WERI-Rb-1 (cell line): Measurements from ENCODE around the gene DCDC2C.

ENCODE experiments used
- DNase-seq: peaks from one replicate; pipeline ENCODE4 v3.0.0-alpha.2; 2020
- H3K27ac ChIP-seq: fragments of 250-450 bp; sonication (Bioruptor Pico); 2 replicates; pipeline ENCODE4 v1.5.1; 2020; ENCODE audit warnings: mild to moderate bottlenecking, moderate library complexity
- H3K27me3 ChIP-seq: fragments of 250-450 bp; sonication (Bioruptor Pico); 2 replicates; pipeline ENCODE4 v1.5.1; 2021; ENCODE audit warnings: mild to moderate bottlenecking, low read depth, moderate library complexity; ENCODE audit not compliant: insufficient read depth, severe bottlenecking
- H3K36me3 ChIP-seq: fragments of 250-450 bp; sonication (Bioruptor Pico); 2 replicates; pipeline ENCODE4 v1.5.1; 2020; ENCODE audit warnings: mild to moderate bottlenecking, moderate library complexity
- H3K4me3 ChIP-seq: 2 replicates; pipeline ENCODE4 v1.5.1; 2011; ENCODE audit warnings: low read depth, mild to moderate bottlenecking, control low read depth, low read length
- H3K9me3 ChIP-seq: fragments of 250-450 bp; sonication (Bioruptor Pico); 2 replicates; pipeline ENCODE4 v1.5.1; 2021; ENCODE audit warnings: mild to moderate bottlenecking, moderate library complexity; ENCODE audit not compliant: severe bottlenecking
- TF ChIP-seq, protein P1 (sequence below): IDR thresholded peaks from 2 replicates; pipeline ENCODE4 v1.5.1; 2011; ENCODE audit warnings: low read depth, mild to moderate bottlenecking, control low read depth, inconsistent platforms, low read length

The DCDC2C gene

DNA sequence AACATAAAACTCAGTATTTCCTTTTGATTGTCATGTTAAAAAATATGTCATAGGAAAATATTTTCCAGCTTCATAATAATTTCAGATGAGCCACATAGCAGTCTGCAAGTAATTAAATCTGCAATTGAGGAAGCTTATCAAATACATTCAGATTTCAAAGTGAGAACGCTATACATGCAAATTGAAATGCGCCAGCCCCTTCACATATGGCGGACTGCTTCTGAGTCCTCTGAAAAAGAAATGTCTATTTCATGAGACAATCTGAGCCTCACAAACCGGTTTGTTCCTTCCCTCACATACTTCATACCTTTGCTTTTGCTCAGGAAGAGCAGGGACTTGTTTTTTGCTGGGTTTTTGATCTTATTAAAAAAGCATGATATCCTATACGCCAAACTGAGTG, 2.3 kb upstream of the DCDC2C start:
- no peak overlapping the region for H3K27ac ChIP-seq
- no peaks in the 10 kb centered on the region for H3K36me3 ChIP-seq
- TF ChIP-seq, protein P1, sequence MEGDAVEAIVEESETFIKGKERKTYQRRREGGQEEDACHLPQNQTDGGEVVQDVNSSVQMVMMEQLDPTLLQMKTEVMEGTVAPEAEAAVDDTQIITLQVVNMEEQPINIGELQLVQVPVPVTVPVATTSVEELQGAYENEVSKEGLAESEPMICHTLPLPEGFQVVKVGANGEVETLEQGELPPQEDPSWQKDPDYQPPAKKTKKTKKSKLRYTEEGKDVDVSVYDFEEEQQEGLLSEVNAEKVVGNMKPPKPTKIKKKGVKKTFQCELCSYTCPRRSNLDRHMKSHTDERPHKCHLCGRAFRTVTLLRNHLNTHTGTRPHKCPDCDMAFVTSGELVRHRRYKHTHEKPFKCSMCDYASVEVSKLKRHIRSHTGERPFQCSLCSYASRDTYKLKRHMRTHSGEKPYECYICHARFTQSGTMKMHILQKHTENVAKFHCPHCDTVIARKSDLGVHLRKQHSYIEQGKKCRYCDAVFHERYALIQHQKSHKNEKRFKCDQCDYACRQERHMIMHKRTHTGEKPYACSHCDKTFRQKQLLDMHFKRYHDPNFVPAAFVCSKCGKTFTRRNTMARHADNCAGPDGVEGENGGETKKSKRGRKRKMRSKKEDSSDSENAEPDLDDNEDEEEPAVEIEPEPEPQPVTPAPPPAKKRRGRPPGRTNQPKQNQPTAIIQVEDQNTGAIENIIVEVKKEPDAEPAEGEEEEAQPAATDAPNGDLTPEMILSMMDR = no peak
- H3K9me3 ChIP-seq = peaks cover 10% of the 10 kb centered on the region
- no peak for DNase-seq
- H3K4me3 ChIP-seq = no peak overlapping the region
- H3K27me3 ChIP-seq = no peaks in the 10 kb centered on the region

DNA sequence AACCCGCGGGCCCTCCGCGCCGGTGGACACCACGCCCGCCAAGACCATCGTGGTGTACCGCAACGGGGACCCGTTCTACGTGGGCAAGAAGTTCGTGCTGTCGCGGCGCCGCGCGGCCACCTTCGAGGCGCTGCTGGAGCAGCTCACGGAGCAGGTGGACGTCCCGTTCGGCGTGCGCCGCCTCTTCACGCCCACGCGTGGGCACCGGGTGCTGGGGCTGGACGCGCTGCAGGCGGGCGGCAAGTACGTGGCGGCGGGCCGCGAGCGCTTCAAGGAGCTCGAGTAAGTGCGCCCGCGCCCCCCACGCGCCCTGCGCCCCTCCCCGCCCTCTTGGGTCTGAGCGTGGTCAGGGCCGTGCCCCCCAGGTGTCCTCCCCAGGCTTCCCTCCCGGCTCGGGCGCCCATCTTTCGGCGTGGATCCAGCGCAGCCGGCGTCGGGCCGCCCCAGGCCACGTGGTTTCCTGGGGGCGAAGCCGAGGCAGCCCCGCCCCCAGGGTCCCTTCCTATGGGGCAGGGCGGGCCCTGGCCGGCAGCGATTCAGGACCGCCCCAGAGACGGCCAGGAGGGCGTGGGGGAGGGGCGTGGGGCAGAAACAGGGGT, 481 bp downstream of the DCDC2C start:
- no peaks in the 10 kb centered on the region for H3K27me3 ChIP-seq
- H3K36me3 ChIP-seq = no peaks in the 10 kb centered on the region
- no peak overlapping the region for H3K4me3 ChIP-seq
- DNase-seq = no peak
- no peak overlapping the region for H3K27ac ChIP-seq
- H3K9me3 ChIP-seq = peaks cover 10% of the 10 kb centered on the region
- TF ChIP-seq, protein P1 = no peak

DNA sequence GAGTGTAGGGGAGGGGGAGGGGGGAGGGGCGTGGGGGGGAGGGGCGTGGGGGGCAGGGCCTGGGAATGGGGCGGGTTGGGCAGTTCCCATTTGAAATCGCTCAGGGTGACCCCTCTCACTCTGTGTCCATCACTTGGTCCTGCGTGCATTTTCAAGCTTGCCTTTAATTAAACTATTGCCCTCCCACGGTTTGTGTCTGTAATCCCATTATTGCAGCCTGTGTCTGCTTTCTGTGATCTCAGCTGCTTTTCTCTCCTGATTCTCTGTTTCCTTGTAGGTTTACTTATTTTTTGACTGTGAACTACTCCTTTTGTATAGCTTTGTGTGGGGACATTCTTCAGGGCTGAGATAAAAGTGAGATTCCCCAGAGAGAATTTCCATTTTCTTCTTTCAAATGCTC, 1.3 kb downstream of the DCDC2C start:
- Histone ChIP-seq H3K9me3 (peaks cover 10% of the 10 kb centered on the region), H3K36me3 (no peaks in the 10 kb centered on the region), H3K27ac (0 out of 2 replicates have a peak overlapping the region, but pooled peaks have one; percentile 2), H3K27me3 (no peaks in the 10 kb centered on the region), H3K4me3 (peak overlapping the region; percentile 0; the same call in 1 of the 2 replicates)
- TF ChIP-seq, protein P1 = no peak
- no peak for DNase-seq

DNA sequence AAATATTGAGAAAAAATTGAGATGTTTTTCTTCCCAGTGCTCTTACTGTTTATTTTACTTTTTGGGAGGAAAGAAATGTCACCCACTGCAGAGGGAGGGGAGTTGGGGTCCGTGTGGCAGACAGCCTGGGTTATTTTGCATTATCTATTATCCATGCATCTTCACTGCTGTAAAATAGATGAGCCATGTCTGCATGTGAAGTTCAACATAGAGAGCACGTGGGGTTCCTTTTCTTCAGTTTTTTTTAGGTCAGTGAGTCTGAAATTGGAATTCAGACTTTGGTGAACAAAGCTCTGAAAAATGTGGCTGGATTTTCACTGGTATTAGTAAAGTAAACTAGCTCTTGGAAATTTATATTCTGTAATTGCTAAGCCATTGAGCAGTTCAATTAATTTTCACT, 2.4 kb downstream of the DCDC2C start:
- Histone ChIP-seq H3K9me3 (peaks cover 14% of the 10 kb centered on the region), H3K27ac (no peak overlapping the region), H3K36me3 (no peaks in the 10 kb centered on the region), H3K4me3 (no peak overlapping the region), H3K27me3 (no peaks in the 10 kb centered on the region)
- no peak for DNase-seq
- TF ChIP-seq, protein P1 = no peak

GRCh38 chr2:3706892-3707291, 3.5 kb downstream of the DCDC2C start:
- H3K9me3 ChIP-seq = peaks cover 20% of the 10 kb centered on the region
- TF ChIP-seq, protein P1 = no peak
- H3K27me3 ChIP-seq = no peaks in the 10 kb centered on the region
- DNase-seq = no peak
- H3K27ac ChIP-seq = no peak overlapping the region
- no peaks in the 10 kb centered on the region for H3K36me3 ChIP-seq
- no peak overlapping the region for H3K4me3 ChIP-seq

DNA sequence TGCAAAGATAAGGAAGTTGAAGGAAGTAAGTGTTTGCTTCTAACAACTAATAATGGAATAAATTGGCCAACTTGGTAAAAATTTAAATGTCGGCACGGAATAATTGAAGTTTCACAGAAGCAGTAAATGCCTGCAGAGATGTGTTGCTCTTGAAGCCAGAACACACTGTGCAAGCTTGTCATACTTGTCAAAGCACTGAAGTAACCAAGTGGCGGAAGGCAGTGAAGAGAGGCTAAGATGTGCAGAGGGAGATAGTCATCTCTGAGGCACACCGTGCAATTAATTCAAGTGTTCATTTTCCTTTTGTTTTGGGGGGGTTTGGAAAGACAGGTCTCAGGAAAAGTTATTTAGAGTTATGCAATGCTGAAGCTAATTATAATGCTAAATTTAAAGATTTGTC, 5.2 kb downstream of the DCDC2C start:
- TF ChIP-seq, protein P1 = no peak
- Histone ChIP-seq H3K36me3 (no peaks in the 10 kb centered on the region), H3K27me3 (no peaks in the 10 kb centered on the region), H3K9me3 (peaks cover 14% of the 10 kb centered on the region), H3K27ac (no peak overlapping the region), H3K4me3 (no peak overlapping the region)
- no peak for DNase-seq
